NK-92 treated with Interleukin-12 subunit alpha and Interleukin-12 subunit beta, amount 100 ng/mL, for 24 hours (cell line): ENCODE data around the gene PPP4R3A.
"Not testable (repeated sequence)": the region's sequence is repeated elsewhere in the genome, so short reads cannot be mapped to it uniquely, and the experiment has no call there.

Source experiments
- DNase-seq: peaks from one replicate; lab custom pipeline; 2025; lab: John Stamatoyannopoulos, UW

The PPP4R3A gene

DNA sequence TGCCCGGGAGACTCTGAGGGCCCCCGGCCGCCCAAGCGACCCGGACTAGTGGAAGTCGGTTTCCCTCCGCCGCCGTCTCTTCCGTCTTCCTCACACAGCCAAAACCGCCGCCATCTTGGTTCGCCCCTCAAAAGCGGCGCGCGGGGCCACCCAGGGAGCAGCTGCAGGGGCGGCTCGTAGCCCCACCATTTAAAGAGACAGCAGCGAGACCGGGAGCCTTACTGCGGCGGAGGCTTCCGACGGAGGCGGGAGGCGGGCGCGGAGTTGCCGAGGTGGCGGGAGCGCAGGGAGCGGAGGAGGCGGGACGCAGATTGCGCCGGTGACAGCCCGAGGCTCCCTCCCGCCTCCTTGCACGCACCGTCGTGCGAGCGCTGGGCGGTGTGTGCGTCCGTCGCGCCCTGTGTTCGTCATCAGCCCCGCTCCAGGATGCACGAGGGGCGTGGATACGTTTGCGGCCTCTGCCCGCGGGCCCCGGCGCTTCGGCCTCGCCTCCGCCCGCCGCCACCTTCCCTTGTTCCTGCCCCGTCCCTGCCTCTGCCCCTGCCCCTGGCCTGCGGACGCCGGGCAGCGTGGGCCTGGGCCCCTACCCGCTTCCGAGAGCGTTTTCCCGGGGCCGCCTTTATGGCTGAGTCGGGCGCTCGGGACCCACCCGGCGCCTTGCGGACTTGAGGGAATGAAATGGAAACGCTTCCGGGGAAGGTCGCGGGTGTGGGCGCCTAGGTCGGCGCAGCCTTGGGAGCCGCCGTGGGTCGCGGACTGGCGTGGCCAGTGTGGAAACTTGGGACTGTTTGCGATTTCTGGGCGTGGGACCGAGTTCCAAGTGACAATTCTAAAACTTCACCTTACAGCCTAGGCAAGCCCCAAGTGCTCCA lies at the start of gene PPP4R3A:
Gene PPP4R3A (minus strand): TSS at position 140 of the 872 bp plus-strand sequence. CDS start 663 bp downstream, outside the sequence.
- peak; percentile 89 for DNase-seq

DNA sequence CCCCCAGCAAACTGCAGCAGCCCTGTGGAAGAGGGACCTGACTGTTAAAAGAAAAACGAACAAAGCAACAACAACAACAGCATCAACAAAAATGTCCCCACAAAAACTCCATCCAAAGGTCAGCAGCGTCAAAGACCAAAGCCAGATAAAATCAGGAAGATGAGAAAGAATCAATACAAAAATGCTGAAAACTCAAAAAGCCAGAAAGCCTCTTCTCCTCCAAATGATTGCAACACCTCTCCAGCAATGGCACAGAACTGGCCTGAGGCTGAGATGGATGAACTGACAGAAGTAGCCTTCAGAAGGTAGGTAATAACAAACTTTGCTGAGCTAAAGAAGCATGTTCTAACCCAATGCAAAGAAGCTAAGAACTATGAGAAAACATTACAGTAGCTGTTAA lies 45.4 kb upstream of the PPP4R3A start:
- no peak for DNase-seq

GRCh38 chr14:91554535-91555332 lies 44.6 kb upstream of the PPP4R3A start:
- no peak for DNase-seq

DNA sequence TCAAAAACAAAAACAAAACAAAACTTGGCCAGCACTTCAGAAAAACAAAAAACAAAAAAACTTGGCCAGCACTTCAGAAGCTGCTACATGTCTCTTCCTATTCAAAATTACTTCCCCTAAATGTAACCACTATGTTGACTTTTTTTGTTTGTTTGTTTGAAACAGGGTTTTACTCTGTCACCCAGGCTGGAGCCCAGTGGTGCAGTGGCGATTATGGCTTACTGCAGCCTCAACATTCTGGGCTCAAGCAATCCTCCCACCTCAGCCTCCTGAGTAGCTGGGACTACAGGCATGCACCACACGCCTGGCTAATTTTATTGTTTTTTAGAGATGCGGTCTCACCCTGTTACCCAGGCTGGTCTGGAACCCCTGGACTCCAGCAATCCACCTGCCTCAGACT lies 38.0 kb upstream of the PPP4R3A start:
- DNase-seq: no peak

- DNase-seq: no peak
These were observed 36.0 kb upstream of the PPP4R3A start for GRCh38 chr14:91545946-91546716.

GRCh38 chr14:91545204-91545603 lies 35.1 kb upstream of the PPP4R3A start:
- DNase-seq: no peak

DNA sequence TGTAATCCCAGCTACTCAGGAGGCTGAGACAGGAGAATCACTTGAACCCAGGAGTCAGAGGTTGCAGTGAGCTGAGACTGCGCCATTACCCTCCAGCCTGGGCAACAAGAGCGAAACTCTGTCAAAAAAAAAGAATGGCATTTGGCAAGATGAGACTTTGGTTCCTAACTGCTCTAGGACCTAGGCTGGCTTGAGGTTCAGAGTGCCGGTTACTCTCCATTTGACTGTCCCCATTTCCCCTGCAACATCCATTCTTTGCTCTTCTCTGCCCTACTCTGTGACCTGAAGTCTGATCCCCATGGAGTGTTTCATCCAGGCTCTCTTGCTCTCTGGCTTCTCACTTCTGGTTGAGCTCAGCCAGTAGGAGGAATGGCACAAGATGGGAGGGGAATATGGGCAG lies 26.2 kb upstream of the PPP4R3A start:
- no peak for DNase-seq

DNA sequence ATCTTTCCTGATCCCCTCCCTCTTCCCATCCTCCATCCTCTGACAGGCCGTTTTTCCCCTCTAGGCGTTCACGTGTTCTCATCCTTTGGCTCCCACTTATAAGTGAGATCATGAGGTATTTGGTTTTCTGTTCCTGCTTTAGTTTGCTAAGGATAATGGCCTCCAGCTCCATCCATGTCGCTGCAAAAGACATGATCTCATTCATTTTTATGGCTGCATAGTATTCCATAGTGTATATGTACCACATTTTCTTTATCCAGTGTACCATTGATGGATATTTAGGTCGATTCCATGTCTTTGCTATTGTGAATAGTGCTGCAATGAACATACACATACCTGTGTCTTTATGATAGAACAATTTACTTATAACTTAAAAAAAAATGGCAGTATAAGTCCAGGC lies 23.9 kb upstream of the PPP4R3A start:
- not testable (repeated sequence) for DNase-seq

- no peak for DNase-seq
These were observed 23.5 kb upstream of the PPP4R3A start for GRCh38 chr14:91533623-91534022.

DNA sequence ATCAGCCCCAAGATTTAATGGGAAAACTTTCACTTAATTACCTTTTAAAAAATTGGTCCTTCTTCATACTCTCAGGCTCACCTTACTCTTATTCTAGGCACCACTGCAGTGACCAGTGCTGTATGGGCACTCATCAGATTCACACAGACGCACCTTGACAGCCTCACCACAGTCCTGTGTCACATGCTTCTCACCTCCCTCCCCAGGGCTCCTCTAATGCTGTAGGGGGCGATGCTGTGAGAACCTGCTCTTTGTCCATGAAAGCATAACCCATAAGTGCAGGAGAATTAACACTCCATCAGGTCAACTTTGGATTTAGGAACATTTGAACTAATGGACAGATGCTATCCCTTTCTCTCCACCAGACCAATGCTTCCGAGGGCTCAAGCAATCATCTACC lies 13.9 kb upstream of the PPP4R3A start:
- no peak for DNase-seq

- no peak for DNase-seq
These were observed 11.0 kb upstream of the PPP4R3A start for GRCh38 chr14:91521061-91521640.

DNA sequence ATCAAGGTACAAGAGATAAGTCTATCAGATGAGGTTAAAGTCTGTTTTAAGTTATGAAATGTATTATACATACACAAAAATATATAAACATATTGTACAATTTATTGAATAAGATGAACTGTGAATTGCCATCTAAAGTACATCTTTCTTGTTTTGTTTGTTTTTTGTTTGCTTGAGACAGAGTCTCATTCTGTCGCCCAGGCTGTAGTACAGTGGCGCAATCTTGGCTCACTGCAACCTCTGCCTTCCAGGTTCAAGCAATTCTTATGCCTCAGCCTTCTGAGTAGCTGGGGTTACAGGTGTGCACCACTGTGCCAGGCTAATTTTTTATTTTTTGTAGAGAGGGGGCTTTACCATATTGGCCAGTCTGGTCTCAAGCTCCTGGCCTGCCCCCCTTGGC lies 10.0 kb upstream of the PPP4R3A start:
- no peak for DNase-seq

GRCh38 chr14:91519239-91520036 lies 9.3 kb upstream of the PPP4R3A start:
- DNase-seq: no peak

GRCh38 chr14:91516663-91517388 lies 6.7 kb upstream of the PPP4R3A start:
- DNase-seq: no peak

- DNase-seq: no peak
These were observed 5.9 kb upstream of the PPP4R3A start for GRCh38 chr14:91515979-91516378.

DNA sequence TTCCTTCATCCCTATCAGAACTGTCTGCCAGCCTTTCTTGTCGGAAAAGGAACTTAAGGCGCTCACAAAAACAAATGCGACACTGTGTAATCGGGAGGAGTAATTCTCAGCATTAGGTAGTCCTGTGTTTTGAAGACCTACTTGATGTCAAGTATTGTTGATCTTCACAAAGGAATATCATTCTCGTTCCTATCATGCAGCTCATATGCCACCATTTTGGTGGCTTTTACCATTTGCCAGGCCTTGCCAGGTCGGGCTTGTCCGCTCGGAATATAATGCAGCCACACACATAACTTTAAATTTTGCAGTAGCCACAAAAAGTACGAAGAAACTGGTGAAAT lies 903 bp upstream of the PPP4R3A start:
- DNase-seq: no peak

DNA sequence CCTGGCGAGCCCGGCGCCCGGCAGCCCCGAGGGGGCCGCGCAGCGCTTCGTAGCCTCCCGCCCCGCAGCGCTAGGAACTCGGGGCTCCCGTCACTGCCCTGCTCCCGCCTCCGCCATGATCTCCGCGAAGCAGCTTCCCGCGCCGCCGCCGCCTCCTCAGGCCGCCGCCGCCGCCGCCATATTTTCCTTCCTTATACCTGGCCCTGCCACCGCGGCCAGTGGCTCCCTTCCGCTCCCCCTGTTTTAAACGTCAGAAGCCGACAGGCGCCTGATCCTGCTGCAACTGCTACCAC lies 286 bp downstream of the PPP4R3A start:
- DNase-seq: no peak

DNA sequence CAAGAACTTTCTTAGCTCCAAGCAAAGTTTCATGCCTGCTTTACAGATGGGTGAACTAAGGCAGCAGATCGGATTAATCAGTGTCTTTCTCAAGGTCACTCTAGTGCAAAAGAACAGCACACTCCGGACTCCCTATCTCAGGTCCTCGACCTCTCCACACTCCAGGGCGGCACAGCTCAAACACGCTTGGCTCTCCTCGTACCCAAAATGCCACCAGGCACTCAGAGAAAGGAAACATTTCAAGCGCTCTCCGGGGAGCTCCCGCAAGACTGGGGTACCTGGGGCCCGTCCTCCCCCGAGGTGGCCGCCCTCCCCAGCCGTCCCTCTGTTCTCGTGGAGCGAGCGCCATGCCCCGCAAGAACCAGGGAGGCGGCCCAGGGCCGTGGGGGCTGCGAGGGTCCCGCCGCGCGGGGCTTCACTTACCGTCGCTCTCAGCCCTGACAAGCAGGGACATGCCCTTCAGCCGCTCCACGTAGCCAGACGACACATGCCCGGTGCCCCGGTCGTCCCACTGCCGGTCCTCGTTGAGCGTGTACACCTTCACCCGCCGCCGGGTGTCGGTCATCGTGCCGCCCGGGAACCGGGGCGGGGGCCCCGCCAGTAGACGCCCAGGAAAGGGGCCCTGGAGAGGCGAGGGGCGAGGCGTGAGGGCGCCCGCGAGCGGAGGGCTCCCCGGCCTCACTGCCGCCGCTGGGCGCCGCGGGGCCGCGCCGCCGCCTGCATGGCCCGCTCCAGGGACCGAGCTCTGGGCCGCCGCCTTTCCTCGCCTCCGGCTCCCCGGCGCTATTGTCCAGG lies 830 bp downstream of the PPP4R3A start:
- no peak for DNase-seq

DNA sequence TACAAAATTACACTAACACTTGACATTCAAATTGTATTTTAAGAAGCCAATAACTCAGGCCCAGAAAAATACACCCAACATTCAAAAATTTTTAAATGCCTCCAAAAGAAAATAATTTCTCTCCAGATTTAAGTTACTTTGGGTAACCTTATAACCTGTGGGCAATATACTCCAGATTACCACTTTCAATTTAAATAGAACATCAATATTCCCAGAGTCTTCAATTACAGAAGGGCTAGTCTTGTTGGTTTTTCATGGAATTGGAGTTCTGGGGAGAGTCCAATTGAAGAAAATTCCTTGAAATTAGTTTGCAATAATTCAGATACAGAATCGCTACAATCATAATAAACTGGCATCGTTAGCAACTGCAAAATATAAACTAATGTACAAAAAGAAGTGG lies 2.0 kb downstream of the PPP4R3A start:
- DNase-seq: no peak

DNA sequence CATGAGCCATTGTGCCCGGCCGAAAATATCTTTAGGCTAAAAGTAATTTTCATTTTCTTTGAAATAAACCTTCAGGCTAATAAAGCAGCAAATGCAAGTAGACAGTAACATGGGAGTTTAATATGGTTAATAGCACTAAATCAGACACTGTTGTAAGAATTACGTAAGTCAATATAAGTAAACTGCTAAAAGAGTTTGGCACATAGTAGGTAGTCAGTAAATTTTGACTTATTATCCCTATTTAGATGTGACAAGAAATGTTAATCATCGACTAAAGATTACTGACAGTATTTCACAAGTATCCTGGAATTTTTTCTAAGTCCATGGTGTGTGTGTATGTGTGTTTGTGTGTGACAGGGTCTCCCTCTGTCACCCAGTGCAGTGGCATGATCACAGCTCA lies 3.9 kb downstream of the PPP4R3A start:
- DNase-seq: no peak
